Transverse colon (tissue), 4 donors: ENCODE measurements around the gene CRYZL1. TPM values are rescaled to one million over a fixed set of nuclear protein-coding genes. Genes with fewer than 3 reads are reported as not detected.

Experiments used
- DNase-seq: peaks from one replicate; pipeline ENCODE4 v3.0.0-alpha.2; 2019
- H3K27ac ChIP-seq, 4 donors: fragments of 200-600 bp; sonication (generic); 2 replicates each; pipeline ENCODE4 v1.5.1; 2016 to 2018; ENCODE audit warnings: inconsistent platforms in 4 of 4
- H3K27me3 ChIP-seq: fragments of 200-600 bp; sonication (generic); 2 replicates; pipeline ENCODE4 v1.5.1; 2017; ENCODE audit warnings: inconsistent platforms
- H3K36me3 ChIP-seq, 4 donors: fragments of 200-600 bp; sonication (generic); 2 replicates each; pipeline ENCODE4 v1.5.1; 2017 to 2019; ENCODE audit warnings: inconsistent platforms in 4 of 4
- H3K4me1 ChIP-seq, 4 donors: fragments of 200-600 bp; sonication (generic); 2 replicates each; pipeline ENCODE4 v1.5.1; 2017 to 2020; ENCODE audit warnings: inconsistent platforms in 4 of 4
- H3K4me3 ChIP-seq, 4 donors: fragments of 200-600 bp; sonication (generic); 1 replicate in 1 of 4; 2 replicates in 3 of 4; pipeline versions ENCODE4 v1.5.1 to v1.6.1; 2017 to 2019; ENCODE audit warnings: inconsistent platforms in 4 of 4
- H3K9me3 ChIP-seq, 2 donors: fragments of 200-600 bp; sonication (generic); 2 replicates each; pipeline ENCODE4 v1.5.1; 2017 to 2019; ENCODE audit warnings: inconsistent platforms in 2 of 2
- EP300 ChIP-seq: sonication (generic); formaldehyde crosslinking; IDR thresholded peaks from one replicate; pipeline ENCODE4 v1.6.1; 2017; ENCODE audit warnings: antibody characterized with exemption, low read depth
- POLR2A ChIP-seq: fragments of 450-650 bp; IDR thresholded peaks from one replicate; pipeline ENCODE4 v1.6.1; 2016; ENCODE audit warnings: antibody characterized with exemption, mild to moderate bottlenecking, moderate library complexity
- POLR2AphosphoS5 ChIP-seq, 3 donors: sonication (generic); formaldehyde crosslinking; IDR thresholded peaks; one replicate each; pipeline ENCODE4 v1.6.1; 2016; ENCODE audit warnings: antibody characterized with exemption in 3 of 3
- WGBS, 2 donors: methylation state at CpG; one replicate each; pipeline ENCODE4 v1.1.5; 2018; ENCODE audit warnings: low coverage in 1 of 2; 5-methylcytosine and 5-hydroxymethylcytosine counted together
- in situ Hi-C, 4 donors: fragments of 200-750 bp; cut with MboI; loops; one replicate each; pipeline versions ENCODE4 v1.15.0 to v1.15.1; 2017; ENCODE audit warnings: low sequenced_read_pairs in 3 of 4, low pct_ligation_motif_present in 1 of 4, low pct_unique_long_range_greater_than_20kb in 1 of 4
- intact Hi-C: fragments of 100-400 bp; cut with DNase I; formaldehyde crosslinking; loops from one replicate; pipeline ENCODE4 v1.15.1; 2023; ENCODE audit warnings: low total_unique reads
- total RNA-seq, 4 donors: library from RNA; depleted of rRNA; stranded (reverse); fragments of >200 nt; gene quantifications; one replicate each; pipeline ENCODE4 v1.1.0, GENCODE V29; 2016
- TF ChIP-seq, protein P1 (sequence below), 5 experiments: fragments of 200-600 bp in 3 of 5; fragments of 450-650 bp in 2 of 5; sonication (generic) in 3 of 5; IDR thresholded peaks; 1 replicate in 2 of 5; 2 replicates in 3 of 5; pipeline ENCODE4 v1.5.1; 2016 to 2017; ENCODE audit warnings: antibody characterized with exemption in 5 of 5, inconsistent platforms in 3 of 5, mild to moderate bottlenecking in 2 of 5, moderate library complexity in 1 of 5

CRYZL1 gene
- total RNA-seq, 4 donors from 2014 or later: 27.7 to 58.9 (median 43.6) TPM

GRCh38 chr21:33686386-33686785, 44.8 kb upstream of the CRYZL1 start:
- Histone ChIP-seq H3K27ac (peak overlapping the region in 1 of 4 donors; percentile 2), H3K36me3 (no peaks in the 10 kb centered on the region), H3K4me1 (peaks cover 6 to 39% (median 14%) of the 10 kb centered on the region in 4 donors), H3K4me3 (no peak overlapping the region), H3K9me3 (no peaks in the 10 kb centered on the region), H3K27me3 (no peaks in the 10 kb centered on the region)
- in situ Hi-C loops (no loop called here), intact Hi-C loops (no loop called here)
- no peak for DNase-seq
- 74 to 79% methylated on average over 3 of the region's 3 CpGs for WGBS, 2 donors
- TF ChIP-seq POLR2AphosphoS5 (IDR thresholded peaks at IDR 0.05) (no peak), EP300 (no peak), POLR2A (no peak)
- TF ChIP-seq, protein P1, sequence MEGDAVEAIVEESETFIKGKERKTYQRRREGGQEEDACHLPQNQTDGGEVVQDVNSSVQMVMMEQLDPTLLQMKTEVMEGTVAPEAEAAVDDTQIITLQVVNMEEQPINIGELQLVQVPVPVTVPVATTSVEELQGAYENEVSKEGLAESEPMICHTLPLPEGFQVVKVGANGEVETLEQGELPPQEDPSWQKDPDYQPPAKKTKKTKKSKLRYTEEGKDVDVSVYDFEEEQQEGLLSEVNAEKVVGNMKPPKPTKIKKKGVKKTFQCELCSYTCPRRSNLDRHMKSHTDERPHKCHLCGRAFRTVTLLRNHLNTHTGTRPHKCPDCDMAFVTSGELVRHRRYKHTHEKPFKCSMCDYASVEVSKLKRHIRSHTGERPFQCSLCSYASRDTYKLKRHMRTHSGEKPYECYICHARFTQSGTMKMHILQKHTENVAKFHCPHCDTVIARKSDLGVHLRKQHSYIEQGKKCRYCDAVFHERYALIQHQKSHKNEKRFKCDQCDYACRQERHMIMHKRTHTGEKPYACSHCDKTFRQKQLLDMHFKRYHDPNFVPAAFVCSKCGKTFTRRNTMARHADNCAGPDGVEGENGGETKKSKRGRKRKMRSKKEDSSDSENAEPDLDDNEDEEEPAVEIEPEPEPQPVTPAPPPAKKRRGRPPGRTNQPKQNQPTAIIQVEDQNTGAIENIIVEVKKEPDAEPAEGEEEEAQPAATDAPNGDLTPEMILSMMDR (IDR thresholded peaks at IDR 0.05): no peak

- H3K27ac ChIP-seq: peak overlapping the region in 2 of 4 donors; percentile 21 to 22
- no peak for DNase-seq
- H3K4me1 ChIP-seq: peaks cover 6 to 36% (median 14%) of the 10 kb centered on the region in 4 donors
- H3K36me3 ChIP-seq: no peaks in the 10 kb centered on the region
- no peak overlapping the region for H3K4me3 ChIP-seq
- intact Hi-C loops (no loop called here), in situ Hi-C loops (no loop called here)
- TF ChIP-seq, protein P1 (IDR thresholded peaks at IDR 0.05): no peak
- no peaks in the 10 kb centered on the region for H3K9me3 ChIP-seq
- no peaks in the 10 kb centered on the region for H3K27me3 ChIP-seq
Observed at GRCh38 chr21:33685613-33686197, 44.2 kb upstream of the CRYZL1 start.

DNA sequence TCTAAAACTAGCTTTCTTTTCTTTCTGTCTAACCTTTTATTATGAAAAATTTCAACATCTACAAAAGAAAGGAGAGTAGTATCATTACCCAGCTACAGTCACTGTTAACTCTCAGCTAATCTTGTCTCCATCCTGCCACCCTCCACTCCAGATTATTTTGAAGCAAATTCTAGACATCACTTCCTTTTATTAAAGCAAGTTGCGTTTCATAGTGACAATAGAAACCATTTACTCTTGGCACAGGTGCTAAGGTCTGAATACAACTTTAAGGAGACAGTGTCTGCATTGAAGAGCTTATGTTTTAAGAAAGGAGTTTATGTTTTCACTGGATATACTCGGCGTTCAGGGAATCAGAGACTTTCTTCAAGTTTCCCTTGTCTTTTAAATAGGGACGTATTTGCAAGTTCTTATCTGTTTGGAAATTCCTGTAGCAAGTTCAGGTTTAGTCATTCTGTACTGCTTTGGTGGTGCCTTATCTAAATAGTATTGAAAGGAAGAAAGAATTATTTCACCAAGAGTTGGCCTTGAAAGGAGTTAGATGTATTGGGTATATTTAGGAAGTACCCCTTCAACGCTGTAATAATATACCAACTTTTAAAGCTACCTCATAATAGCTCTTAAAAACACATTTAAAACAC, 43.5 kb upstream of the CRYZL1 start:
- TF ChIP-seq POLR2AphosphoS5 (IDR thresholded peaks at IDR 0.05) (no peak), EP300 (no peak), POLR2A (no peak)
- TF ChIP-seq, protein P1 (IDR thresholded peaks at IDR 0.05): no peak
- 51 to 59% methylated on average over 5 of the region's 5 CpGs for WGBS, 2 donors
- in situ Hi-C loops (no loop called here), intact Hi-C loops (no loop called here)
- Histone ChIP-seq H3K9me3 (no peaks in the 10 kb centered on the region), H3K4me1 (peaks cover 6 to 43% (median 14%) of the 10 kb centered on the region in 4 donors), H3K27ac (peak overlapping the region in 2 of 4 donors; percentile 9 to 21), H3K27me3 (no peaks in the 10 kb centered on the region), H3K36me3 (no peaks in the 10 kb centered on the region), H3K4me3 (no peak overlapping the region)
- DNase-seq: no peak

DNA sequence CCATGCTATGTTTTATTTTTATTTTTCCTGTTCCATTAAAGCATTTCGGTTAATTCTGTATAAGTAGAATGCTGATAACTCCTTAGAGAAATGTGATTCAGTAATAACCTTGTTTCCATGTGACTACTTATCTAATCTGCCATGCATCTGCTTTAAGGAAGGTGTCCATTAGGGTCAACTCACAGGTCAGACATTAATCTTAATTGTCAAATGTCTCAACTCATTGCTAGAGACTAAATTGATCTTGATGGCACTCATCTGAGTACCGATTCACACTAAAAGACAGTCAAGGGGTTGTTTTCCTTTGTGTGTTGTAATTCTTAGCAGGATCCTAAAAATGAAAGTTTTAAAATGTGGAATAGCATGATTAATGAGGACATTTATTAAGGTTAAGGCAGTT, 42.5 kb upstream of the CRYZL1 start:
- in situ Hi-C loops (no loop called here), intact Hi-C loops (no loop called here)
- no peak for DNase-seq
- Histone ChIP-seq H3K27me3 (no peaks in the 10 kb centered on the region), H3K36me3 (no peaks in the 10 kb centered on the region), H3K4me3 (no peak overlapping the region), H3K27ac (no peak overlapping the region), H3K9me3 (no peaks in the 10 kb centered on the region), H3K4me1 (peaks cover 6 to 51% (median 14%) of the 10 kb centered on the region in 4 donors)
- TF ChIP-seq POLR2A (no peak), POLR2AphosphoS5 (IDR thresholded peaks at IDR 0.05) (no peak), EP300 (no peak)
- TF ChIP-seq, protein P1 (IDR thresholded peaks at IDR 0.05): no peak
- WGBS, 2 donors: 82 to 90% methylated on average over 2 of the region's 2 CpGs
